ENCODE data around the gene SKP2.

Gene SKP2

DNA sequence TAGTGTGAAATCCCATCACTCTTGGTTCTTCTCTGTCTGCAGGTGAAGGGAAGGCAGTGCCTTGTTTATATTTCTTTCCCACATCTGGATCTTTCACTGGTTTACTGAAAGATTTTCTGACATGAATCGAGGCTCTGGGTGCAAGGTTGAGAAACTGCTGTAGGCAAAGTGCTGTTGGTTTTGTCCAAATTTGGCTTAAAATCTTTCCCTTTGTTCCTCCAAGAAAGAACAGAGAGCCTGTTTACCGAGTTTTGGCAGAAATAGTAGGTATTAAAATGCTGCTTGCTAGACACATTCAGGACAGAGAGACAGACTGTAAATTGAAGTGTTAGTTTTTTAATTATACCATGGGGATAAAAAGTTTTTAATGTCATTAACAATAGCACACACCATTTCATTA lies 21.5 kb downstream of the SKP2 start:
- H3K9ac ChIP-seq (ENCODE audit: insufficient read length, low read depth), result no peak overlapping the region
- no peaks in the 10 kb centered on the region for H3K4me1 ChIP-seq (ENCODE audit: insufficient read depth, insufficient read length)
- H3K27me3 ChIP-seq (ENCODE audit: insufficient read depth, insufficient read length), result no peaks in the 10 kb centered on the region
- no peak for TF ChIP-seq ZNF274 (IDR thresholded peaks at IDR 0.05; ENCODE audit: low read depth, low read length)
- no peak for TF ChIP-seq YY1 (IDR thresholded peaks at IDR 0.05; ENCODE audit: insufficient read depth, insufficient read length)
- peaks cover 87% of the 10 kb centered on the region for H3K36me3 ChIP-seq (ENCODE audit: insufficient read depth, insufficient read length, low read length)
- DNase-seq (ENCODE audit: low read depth, low spot score), result no peak
- H3K9me3 ChIP-seq (ENCODE audit: insufficient read depth, low read length), result no peaks in the 10 kb centered on the region
- H3K4me3 ChIP-seq (ENCODE audit: insufficient read length, low read depth), result no peak overlapping the region

DNA sequence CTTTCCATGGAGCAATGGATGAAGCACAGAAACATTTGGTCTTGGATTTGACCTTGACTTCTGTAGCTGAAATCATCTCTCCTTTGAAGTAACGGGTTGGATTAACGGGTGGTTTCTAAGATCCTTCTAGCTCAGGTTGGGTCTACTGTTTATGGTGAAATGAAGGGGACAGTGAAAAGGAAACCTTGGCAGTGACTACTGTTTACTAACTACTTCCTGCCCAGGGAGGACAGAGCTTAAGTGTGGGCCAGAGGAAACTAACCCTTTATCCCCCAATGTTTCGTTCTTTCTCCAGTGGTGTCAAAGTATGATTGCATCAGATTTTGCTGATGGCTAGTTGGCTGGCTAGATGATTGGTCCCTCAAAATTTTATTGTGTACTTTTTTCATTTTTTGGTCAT lies 22.2 kb downstream of the SKP2 start:
- Histone ChIP-seq H3K36me3 (ENCODE audit: insufficient read depth, insufficient read length, low read length) (peaks cover 88% of the 10 kb centered on the region), H3K4me1 (ENCODE audit: insufficient read depth, insufficient read length) (no peaks in the 10 kb centered on the region), H3K27me3 (ENCODE audit: insufficient read depth, insufficient read length) (no peaks in the 10 kb centered on the region), H3K9me3 (ENCODE audit: insufficient read depth, low read length) (no peaks in the 10 kb centered on the region), H3K9ac (ENCODE audit: insufficient read length, low read depth) (no peak overlapping the region), H3K4me3 (ENCODE audit: insufficient read length, low read depth) (no peak overlapping the region)
- no peak for DNase-seq (ENCODE audit: low read depth, low spot score)
- no peak for TF ChIP-seq SUZ12 (IDR thresholded peaks at IDR 0.05; ENCODE audit: extremely low read depth, insufficient read depth, insufficient read length)
- no peak for TF ChIP-seq ZNF274 (IDR thresholded peaks at IDR 0.05; ENCODE audit: low read depth, low read length)
- no peak for TF ChIP-seq YY1 (IDR thresholded peaks at IDR 0.05; ENCODE audit: insufficient read depth, insufficient read length)

DNA sequence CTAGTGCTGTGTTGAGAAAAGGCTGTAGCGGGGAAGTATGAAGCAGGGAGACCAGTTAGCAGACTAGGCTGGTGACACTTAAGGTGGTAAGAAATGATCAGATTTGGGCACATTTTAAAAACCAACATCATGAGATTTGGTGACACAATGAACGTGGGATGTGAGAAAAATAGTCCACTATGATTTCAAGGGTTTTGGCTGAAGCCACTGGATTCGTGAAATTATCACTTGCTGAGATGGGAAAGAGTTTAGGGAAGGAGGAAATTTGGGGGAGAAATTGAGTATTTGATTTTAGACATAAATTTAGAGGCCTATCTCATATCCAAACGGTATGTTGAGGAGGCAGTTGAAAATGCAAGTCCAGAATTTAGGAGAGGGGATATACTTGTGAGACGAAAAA lies 23.1 kb downstream of the SKP2 start:
- DNase-seq (ENCODE audit: low read depth, low spot score), result no peak
- Histone ChIP-seq H3K9ac (ENCODE audit: insufficient read length, low read depth) (no peak overlapping the region), H3K36me3 (ENCODE audit: insufficient read depth, insufficient read length, low read length) (peaks cover 84% of the 10 kb centered on the region), H3K4me1 (ENCODE audit: insufficient read depth, insufficient read length) (no peaks in the 10 kb centered on the region), H3K27me3 (ENCODE audit: insufficient read depth, insufficient read length) (no peaks in the 10 kb centered on the region), H3K4me3 (ENCODE audit: insufficient read length, low read depth) (no peak overlapping the region), H3K9me3 (ENCODE audit: insufficient read depth, low read length) (no peaks in the 10 kb centered on the region)
- TF ChIP-seq ZNF274 (IDR thresholded peaks at IDR 0.05; ENCODE audit: low read depth, low read length) (no peak), YY1 (IDR thresholded peaks at IDR 0.05; ENCODE audit: insufficient read depth, insufficient read length) (no peak), SUZ12 (IDR thresholded peaks at IDR 0.05; ENCODE audit: extremely low read depth, insufficient read depth, insufficient read length) (no peak)

DNA sequence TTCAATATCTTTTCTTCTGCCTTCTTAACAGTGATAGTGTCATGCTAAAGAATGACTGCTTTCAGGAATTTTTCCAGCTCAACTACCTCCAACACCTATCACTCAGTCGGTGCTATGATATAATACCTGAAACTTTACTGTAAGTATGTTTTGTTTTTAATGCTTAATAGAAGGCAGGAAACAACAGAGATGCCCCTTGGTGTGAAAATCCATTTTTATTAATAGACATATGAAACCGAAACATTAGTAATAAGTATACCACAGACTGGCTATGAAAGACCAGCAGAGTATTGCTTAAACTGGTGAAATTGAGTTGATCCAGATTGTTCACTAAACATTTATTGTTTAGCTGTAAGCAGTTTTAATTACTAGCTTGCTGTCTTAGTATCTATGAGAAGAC lies 25.2 kb downstream of the SKP2 start:
- no peak overlapping the region for H3K9ac ChIP-seq (ENCODE audit: insufficient read length, low read depth)
- no peak overlapping the region for H3K4me3 ChIP-seq (ENCODE audit: insufficient read length, low read depth)
- no peaks in the 10 kb centered on the region for H3K4me1 ChIP-seq (ENCODE audit: insufficient read depth, insufficient read length)
- no peaks in the 10 kb centered on the region for H3K9me3 ChIP-seq (ENCODE audit: insufficient read depth, low read length)
- no peak for DNase-seq (ENCODE audit: low read depth, low spot score)
- peaks cover 80% of the 10 kb centered on the region for H3K36me3 ChIP-seq (ENCODE audit: insufficient read depth, insufficient read length, low read length)
- H3K27me3 ChIP-seq (ENCODE audit: insufficient read depth, insufficient read length), result no peaks in the 10 kb centered on the region
- no peak for TF ChIP-seq YY1 (IDR thresholded peaks at IDR 0.05; ENCODE audit: insufficient read depth, insufficient read length)
- TF ChIP-seq ZNF274 (IDR thresholded peaks at IDR 0.05; ENCODE audit: low read depth, low read length), result no peak
- no peak for TF ChIP-seq SUZ12 (IDR thresholded peaks at IDR 0.05; ENCODE audit: extremely low read depth, insufficient read depth, insufficient read length)

DNA sequence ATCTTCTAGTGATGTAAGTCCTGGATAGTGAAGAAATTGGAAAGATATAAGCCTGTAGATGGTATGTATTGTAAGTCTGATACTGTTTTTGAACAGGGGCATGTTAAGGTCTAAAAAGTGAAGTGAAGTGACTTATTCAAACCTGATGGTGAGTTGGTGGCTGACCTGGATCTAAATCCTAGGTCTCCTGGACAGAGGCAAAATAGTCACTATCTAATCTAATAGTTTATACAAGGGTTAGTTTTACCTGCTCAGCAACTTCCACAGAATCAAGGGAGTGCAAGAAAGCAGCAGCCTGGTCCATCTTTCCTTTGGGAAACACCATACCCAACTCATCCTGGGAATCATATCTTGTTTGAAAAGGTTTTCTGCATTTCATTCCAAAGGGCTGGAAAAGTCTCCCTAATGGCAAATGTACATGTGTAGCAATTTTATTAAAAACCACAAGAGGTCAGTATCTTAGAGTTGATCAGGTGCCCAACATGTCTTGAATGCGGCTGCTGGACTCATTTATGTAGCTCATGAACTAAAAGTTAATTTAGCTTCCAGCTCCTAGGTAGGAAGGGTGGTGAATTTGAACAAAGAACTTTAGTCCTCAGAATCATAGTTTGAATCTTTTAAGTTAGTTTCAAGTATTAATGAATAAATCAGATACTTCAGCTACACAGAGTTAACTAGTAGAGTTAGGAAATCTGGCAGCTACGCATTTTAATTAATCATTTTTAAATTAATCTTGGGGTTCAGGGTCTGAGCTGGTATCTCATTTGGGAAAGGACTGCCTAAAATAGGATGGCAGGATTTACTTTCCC lies 26.0 kb downstream of the SKP2 start:
- Histone ChIP-seq H3K27me3 (ENCODE audit: insufficient read depth, insufficient read length) (no peaks in the 10 kb centered on the region), H3K9ac (ENCODE audit: insufficient read length, low read depth) (no peak overlapping the region), H3K36me3 (ENCODE audit: insufficient read depth, insufficient read length, low read length) (peaks cover 73% of the 10 kb centered on the region), H3K9me3 (ENCODE audit: insufficient read depth, low read length) (no peaks in the 10 kb centered on the region), H3K4me1 (ENCODE audit: insufficient read depth, insufficient read length) (no peaks in the 10 kb centered on the region), H3K4me3 (ENCODE audit: insufficient read length, low read depth) (no peak overlapping the region)
- DNase-seq (ENCODE audit: low read depth, low spot score), result no peak
- TF ChIP-seq YY1 (IDR thresholded peaks at IDR 0.05; ENCODE audit: insufficient read depth, insufficient read length) (no peak), ZNF274 (IDR thresholded peaks at IDR 0.05; ENCODE audit: low read depth, low read length) (no peak), SUZ12 (IDR thresholded peaks at IDR 0.05; ENCODE audit: extremely low read depth, insufficient read depth, insufficient read length) (no peak)

DNA sequence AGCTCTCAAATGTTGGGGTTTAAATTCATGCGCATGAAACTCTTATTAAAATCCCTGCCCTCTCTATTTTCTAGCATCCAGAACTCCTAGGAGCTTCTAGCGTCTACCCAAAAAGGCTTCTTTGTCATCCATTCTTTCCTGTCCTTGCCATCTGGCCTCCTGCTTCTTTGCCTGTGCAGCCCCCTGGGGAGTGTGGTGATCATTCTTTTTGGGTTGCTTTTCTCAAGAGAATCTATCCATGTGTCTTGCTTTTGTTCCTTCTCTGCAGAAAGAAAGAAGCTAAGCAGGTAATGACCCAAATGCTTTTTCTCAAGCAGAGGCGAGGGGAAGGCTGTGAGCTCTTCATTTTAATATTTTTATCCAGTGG lies 26.6 kb downstream of the SKP2 start:
- Histone ChIP-seq H3K4me3 (ENCODE audit: insufficient read length, low read depth) (no peak overlapping the region), H3K9me3 (ENCODE audit: insufficient read depth, low read length) (no peaks in the 10 kb centered on the region), H3K27me3 (ENCODE audit: insufficient read depth, insufficient read length) (no peaks in the 10 kb centered on the region), H3K4me1 (ENCODE audit: insufficient read depth, insufficient read length) (no peaks in the 10 kb centered on the region), H3K9ac (ENCODE audit: insufficient read length, low read depth) (no peak overlapping the region), H3K36me3 (ENCODE audit: insufficient read depth, insufficient read length, low read length) (peaks cover 67% of the 10 kb centered on the region)
- TF ChIP-seq SUZ12 (IDR thresholded peaks at IDR 0.05; ENCODE audit: extremely low read depth, insufficient read depth, insufficient read length) (no peak), ZNF274 (IDR thresholded peaks at IDR 0.05; ENCODE audit: low read depth, low read length) (no peak), YY1 (IDR thresholded peaks at IDR 0.05; ENCODE audit: insufficient read depth, insufficient read length) (no peak)
- no peak for DNase-seq (ENCODE audit: low read depth, low spot score)

DNA sequence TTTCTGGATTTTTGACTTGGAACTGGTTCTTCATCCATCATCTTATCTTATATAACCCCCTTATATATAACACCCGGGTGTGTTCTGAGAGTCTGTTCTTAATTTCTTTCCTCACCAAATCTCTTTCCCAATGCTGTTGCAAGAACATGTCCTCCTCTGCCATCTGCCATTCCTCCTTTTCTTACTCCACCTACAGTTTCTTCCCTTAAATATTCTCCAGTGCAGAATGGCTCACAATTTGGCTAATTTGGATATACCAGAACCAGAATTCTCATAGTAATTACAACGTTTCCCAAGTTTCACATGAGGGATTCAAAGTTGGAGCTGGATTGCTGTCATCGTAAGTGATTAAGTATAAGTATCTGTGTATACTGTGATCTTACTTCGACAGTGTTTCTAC lies 28.0 kb downstream of the SKP2 start:
- Histone ChIP-seq H3K9ac (ENCODE audit: insufficient read length, low read depth) (no peak overlapping the region), H3K9me3 (ENCODE audit: insufficient read depth, low read length) (no peaks in the 10 kb centered on the region), H3K36me3 (ENCODE audit: insufficient read depth, insufficient read length, low read length) (peaks cover 59% of the 10 kb centered on the region), H3K4me3 (ENCODE audit: insufficient read length, low read depth) (no peak overlapping the region), H3K4me1 (ENCODE audit: insufficient read depth, insufficient read length) (no peaks in the 10 kb centered on the region), H3K27me3 (ENCODE audit: insufficient read depth, insufficient read length) (no peaks in the 10 kb centered on the region)
- TF ChIP-seq YY1 (IDR thresholded peaks at IDR 0.05; ENCODE audit: insufficient read depth, insufficient read length) (no peak), SUZ12 (IDR thresholded peaks at IDR 0.05; ENCODE audit: extremely low read depth, insufficient read depth, insufficient read length) (no peak), ZNF274 (IDR thresholded peaks at IDR 0.05; ENCODE audit: low read depth, low read length) (no peak)
- DNase-seq (ENCODE audit: low read depth, low spot score), result no peak

All from NT2/D1 (cell line).